ENCODE results near the gene BACH2.

BACH2 gene

DNA sequence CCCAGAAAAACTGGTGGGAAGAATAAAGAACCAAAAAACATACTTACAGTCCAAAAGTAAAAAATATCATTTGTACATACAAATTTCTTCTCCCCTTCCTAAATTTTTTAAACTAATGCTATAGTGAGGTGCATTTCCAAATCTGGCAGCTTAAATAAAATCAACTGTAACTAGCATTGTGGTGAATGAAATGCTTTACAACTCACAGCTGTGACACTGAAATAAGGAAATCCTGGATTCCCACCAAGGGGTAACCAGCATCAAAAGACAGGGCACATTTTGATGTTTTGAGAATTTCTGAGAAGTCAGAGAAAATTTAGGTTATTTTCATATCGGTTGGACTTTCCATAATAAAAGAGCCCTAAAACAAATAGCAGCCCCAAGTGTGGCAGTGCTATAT is 27.3 kb downstream of the BACH2 start:
- Histone ChIP-seq H3F3A (ENCODE audit: control insufficient read depth, insufficient read depth) (peaks cover 46% of the 10 kb centered on the region), H4K20me1 (ENCODE audit: control insufficient read depth, insufficient read depth, low read depth, low read length) (peaks cover 78% of the 10 kb centered on the region), H3K79me2 (ENCODE audit: control insufficient read depth, low read length) (peaks cover 100% of the 10 kb centered on the region), H3K27ac (ENCODE audit: low read depth, low read length) (no peak overlapping the region), H3K36me3 (ENCODE audit: control insufficient read depth, low read length) (peaks cover 100% of the 10 kb centered on the region), H3K27me3 (ENCODE audit: control insufficient read depth, low read length) (no peaks in the 10 kb centered on the region), H3K9me2 (replicated peaks; ENCODE audit: control insufficient read depth, low read length) (no peaks in the 10 kb centered on the region), H3K4me3 (ENCODE audit: low read length) (no peak overlapping the region), H3K9me3 (ENCODE audit: control insufficient read depth, insufficient read depth, low read length) (no peaks in the 10 kb centered on the region), H3K4me2 (ENCODE audit: low read length) (peak overlapping the region; percentile 5; the same call in 1 of the 2 replicates), H3K4me1 (ENCODE audit: control insufficient read depth, low read length) (peaks cover 93% of the 10 kb centered on the region)
- TF ChIP-seq, protein P1, sequence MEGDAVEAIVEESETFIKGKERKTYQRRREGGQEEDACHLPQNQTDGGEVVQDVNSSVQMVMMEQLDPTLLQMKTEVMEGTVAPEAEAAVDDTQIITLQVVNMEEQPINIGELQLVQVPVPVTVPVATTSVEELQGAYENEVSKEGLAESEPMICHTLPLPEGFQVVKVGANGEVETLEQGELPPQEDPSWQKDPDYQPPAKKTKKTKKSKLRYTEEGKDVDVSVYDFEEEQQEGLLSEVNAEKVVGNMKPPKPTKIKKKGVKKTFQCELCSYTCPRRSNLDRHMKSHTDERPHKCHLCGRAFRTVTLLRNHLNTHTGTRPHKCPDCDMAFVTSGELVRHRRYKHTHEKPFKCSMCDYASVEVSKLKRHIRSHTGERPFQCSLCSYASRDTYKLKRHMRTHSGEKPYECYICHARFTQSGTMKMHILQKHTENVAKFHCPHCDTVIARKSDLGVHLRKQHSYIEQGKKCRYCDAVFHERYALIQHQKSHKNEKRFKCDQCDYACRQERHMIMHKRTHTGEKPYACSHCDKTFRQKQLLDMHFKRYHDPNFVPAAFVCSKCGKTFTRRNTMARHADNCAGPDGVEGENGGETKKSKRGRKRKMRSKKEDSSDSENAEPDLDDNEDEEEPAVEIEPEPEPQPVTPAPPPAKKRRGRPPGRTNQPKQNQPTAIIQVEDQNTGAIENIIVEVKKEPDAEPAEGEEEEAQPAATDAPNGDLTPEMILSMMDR (IDR thresholded peaks at IDR 0.05; ENCODE audit: low read depth, low read length, poor library complexity, severe bottlenecking) = no peak
- no peak for TF ChIP-seq EZH2phosphoT487 (IDR thresholded peaks at IDR 0.05; ENCODE audit: borderline replicate concordance, low read length)

DNA sequence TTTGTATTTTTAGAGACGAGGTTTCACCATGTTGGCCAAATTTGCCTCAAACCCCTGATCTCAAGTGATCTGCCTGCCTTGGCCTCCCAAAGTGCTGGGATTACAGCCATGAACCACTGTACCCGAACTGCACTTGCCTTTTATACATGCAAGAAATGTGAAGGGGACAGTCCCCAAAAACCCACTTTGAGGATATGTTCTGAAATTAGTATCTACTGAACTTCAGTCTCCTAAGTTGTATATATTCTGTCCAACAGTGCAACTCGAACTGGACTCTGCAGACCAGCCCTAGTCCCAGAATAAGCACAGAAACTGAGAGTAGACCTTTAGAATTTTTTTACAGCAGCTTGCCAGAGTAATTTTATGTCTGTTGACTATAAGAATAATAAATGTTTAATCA is 28.5 kb downstream of the BACH2 start:
- no peak for TF ChIP-seq EZH2phosphoT487 (IDR thresholded peaks at IDR 0.05; ENCODE audit: borderline replicate concordance, low read length)
- TF ChIP-seq, protein P1 (IDR thresholded peaks at IDR 0.05; ENCODE audit: low read depth, low read length, poor library complexity, severe bottlenecking) = no peak
- H3K4me1 ChIP-seq (ENCODE audit: control insufficient read depth, low read length) = peaks cover 91% of the 10 kb centered on the region
- no peaks in the 10 kb centered on the region for H3K9me2 ChIP-seq (replicated peaks; ENCODE audit: control insufficient read depth, low read length)
- H4K20me1 ChIP-seq (ENCODE audit: control insufficient read depth, insufficient read depth, low read depth, low read length) = peaks cover 74% of the 10 kb centered on the region
- peaks cover 51% of the 10 kb centered on the region for H3F3A ChIP-seq (ENCODE audit: control insufficient read depth, insufficient read depth)
- 0 out of 2 replicates have a peak overlapping the region, but pooled peaks have one; percentile 7 for H3K27ac ChIP-seq (ENCODE audit: low read depth, low read length)
- H3K27me3 ChIP-seq (ENCODE audit: control insufficient read depth, low read length) = no peaks in the 10 kb centered on the region
- H3K79me2 ChIP-seq (ENCODE audit: control insufficient read depth, low read length) = peaks cover 100% of the 10 kb centered on the region
- H3K4me2 ChIP-seq (ENCODE audit: low read length) = no peak overlapping the region
- H3K4me3 ChIP-seq (ENCODE audit: low read length) = no peak overlapping the region
- H3K36me3 ChIP-seq (ENCODE audit: control insufficient read depth, low read length) = peaks cover 100% of the 10 kb centered on the region
- no peaks in the 10 kb centered on the region for H3K9me3 ChIP-seq (ENCODE audit: control insufficient read depth, insufficient read depth, low read length)

DNA sequence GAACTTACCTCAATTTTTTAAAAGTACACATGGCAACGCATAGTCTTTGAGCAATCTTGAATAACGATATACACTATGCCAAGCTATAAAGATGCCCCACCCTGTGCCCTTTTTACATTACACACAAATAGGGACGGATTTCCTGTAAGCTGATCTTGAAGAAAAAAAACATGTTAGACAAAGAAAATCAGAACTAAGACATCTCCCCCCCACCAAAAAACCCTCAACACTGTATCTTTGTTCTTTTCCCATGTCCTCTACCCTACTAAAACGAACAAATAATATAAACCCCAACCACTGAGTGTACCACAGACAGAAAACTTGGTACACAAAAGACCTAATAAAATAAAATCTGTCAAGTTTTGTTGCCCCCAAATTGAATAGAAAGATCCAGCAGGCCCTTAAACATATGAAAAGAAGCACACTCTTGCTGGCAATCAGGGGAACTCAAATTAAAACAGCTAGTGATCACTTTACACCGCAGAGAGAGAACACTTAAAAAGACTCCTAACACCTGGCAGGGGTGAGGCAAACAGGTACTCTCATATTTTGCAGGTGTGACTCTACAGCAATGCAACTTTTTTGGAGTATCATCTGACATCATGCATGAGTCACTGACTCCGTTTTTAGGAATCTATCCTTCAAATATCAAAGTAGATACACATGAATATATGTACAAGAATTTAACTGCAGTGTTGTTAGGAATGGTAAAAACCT is 29.6 kb downstream of the BACH2 start:
- Histone ChIP-seq H3K79me2 (ENCODE audit: control insufficient read depth, low read length) (peaks cover 100% of the 10 kb centered on the region), H3K9me2 (replicated peaks; ENCODE audit: control insufficient read depth, low read length) (no peaks in the 10 kb centered on the region), H3K36me3 (ENCODE audit: control insufficient read depth, low read length) (peaks cover 100% of the 10 kb centered on the region), H3F3A (ENCODE audit: control insufficient read depth, insufficient read depth) (peaks cover 54% of the 10 kb centered on the region), H3K4me1 (ENCODE audit: control insufficient read depth, low read length) (peaks cover 91% of the 10 kb centered on the region), H3K4me3 (ENCODE audit: low read length) (no peak overlapping the region), H3K4me2 (ENCODE audit: low read length) (0 out of 2 replicates have a peak overlapping the region, but pooled peaks have one; percentile 4), H3K27ac (ENCODE audit: low read depth, low read length) (no peak overlapping the region), H3K27me3 (ENCODE audit: control insufficient read depth, low read length) (no peaks in the 10 kb centered on the region), H4K20me1 (ENCODE audit: control insufficient read depth, insufficient read depth, low read depth, low read length) (peaks cover 76% of the 10 kb centered on the region), H3K9me3 (ENCODE audit: control insufficient read depth, insufficient read depth, low read length) (no peaks in the 10 kb centered on the region)
- TF ChIP-seq EZH2phosphoT487 (IDR thresholded peaks at IDR 0.05; ENCODE audit: borderline replicate concordance, low read length) = no peak
- TF ChIP-seq, protein P1 (IDR thresholded peaks at IDR 0.05; ENCODE audit: low read depth, low read length, poor library complexity, severe bottlenecking) = no peak
